NCI-H2107 (cell line): ENCODE results near the gene KRT27.
"Not testable (repeated sequence)": the region's sequence is repeated elsewhere in the genome, so short reads cannot be mapped to it uniquely, and the experiment has no call there.

Source experiments
- DNase-seq: peaks from one replicate; lab custom pipeline; 2025; lab: John Stamatoyannopoulos, UW

The KRT27 gene

DNA sequence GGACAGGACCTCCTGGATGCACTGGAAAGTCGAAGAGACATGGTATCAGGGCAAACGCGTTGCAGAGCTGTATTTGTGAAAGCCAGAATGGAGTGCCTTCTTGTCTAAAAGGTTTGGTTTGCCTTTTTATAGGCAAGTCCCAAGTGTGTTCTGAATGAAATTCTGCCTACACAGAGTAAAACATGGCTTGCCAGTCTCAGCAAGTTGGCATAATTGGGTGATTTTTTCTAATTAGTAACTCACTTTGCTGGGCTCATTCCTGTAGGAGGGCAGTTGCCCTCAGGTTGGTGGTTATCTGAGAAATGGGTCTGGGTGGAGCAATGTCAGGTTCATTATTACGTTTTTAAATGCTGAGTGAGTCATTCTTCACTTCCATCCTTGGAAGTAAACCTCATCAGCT is 27.1 kb downstream of the KRT27 start, which contains the start of gene KRT25:
Gene KRT25 (minus strand): TSS at position 101 of the 400 bp plus-strand sequence. CDS start 60 bp downstream, at position 41.
- DNase-seq = no peak

DNA sequence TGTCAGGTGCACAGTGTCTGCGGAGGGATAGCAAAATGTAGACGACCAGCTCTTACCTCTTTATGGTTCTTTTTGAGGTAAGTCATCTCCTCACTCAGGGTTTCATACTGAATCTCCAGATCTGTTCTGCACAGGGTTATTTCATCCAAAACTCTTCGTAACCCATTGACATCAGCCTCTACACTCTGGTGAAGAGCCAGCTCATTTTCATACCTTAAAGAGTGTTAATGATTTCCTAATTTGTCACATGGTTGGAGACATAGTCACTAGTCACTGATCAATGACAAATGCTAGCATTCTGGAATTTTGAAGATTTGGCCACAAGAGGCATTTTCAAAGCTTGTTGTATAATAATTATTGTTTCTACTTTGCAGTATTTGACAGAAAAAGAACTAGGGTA is 28.5 kb downstream of the KRT27 start:
- DNase-seq = no peak

DNA sequence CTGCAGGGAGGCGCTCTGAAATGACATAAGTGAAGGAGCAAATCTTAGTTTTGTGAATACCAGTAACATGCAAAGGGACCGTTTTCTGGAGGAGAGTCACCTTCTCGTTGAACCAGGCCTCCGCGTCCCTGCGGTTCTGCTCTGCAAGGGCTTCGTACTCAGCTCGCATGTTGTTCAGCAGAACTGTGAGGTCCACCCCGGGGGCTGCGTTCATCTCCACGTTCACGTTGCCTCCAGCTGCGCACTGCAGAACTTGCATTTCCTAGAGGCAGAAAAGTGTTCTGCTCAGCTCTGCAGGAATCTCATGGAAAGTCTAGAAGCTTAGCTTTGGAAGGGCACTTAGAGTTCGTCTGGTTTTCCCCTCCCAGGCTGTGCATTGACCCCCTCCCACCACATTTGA is 31.3 kb downstream of the KRT27 start:
- no peak for DNase-seq

DNA sequence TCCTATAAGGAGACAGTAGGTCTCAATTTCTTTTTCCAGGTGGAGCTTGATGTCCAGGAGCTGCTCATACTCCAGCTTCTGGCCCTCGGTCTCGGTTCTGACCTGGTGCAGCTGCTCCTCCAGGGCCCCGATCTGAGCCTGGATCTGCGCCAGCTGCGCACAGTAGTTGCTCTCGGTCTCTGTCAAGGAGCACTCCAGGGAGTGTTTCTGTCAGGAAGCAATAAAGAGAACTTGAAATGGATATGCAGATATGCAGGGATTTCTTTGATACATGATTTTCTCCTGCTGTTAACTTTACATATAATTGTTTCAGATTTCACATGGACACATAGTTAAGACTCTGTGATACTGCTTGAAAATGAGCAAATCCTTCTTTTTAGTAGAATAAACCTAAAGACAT is 32.0 kb downstream of the KRT27 start:
- DNase-seq = no peak

DNA sequence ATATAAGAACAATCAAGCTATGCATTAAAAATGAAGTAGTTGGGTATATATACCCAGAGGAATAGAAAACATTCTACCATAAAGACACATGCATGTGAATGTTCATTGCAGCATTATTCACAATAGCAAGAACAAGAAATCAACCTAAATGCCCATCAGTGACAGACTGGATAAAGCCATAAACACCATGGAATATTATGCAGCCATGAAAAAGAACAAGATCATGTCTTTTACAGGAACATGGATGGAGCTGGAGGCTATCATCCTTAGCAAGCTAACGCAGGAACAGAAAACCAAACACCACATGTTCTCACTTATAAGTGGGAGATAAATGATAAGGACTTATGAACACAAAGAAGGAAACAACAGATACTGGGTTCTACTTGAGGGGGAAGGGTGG is 33.7 kb downstream of the KRT27 start:
- not testable (repeated sequence) for DNase-seq

DNA sequence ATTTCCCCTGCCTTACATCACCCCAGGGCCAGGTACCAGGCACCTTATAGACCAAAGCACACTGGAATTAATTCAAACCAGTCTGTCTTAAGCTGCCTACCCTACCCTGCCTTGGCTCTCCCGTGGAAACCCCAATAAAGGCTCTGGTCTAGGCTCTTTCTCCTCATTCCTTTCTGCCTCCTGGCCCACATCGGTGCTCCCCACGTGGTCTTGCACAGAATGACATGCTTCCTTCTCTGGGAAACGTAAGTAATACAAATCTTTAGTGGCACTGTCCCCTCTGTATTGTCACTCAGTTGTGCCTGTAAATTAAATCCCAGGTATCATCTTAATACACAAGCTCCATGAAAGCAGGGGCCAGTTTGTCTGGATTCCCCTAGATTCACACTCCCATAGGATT is 43.8 kb downstream of the KRT27 start:
- no peak for DNase-seq

DNA sequence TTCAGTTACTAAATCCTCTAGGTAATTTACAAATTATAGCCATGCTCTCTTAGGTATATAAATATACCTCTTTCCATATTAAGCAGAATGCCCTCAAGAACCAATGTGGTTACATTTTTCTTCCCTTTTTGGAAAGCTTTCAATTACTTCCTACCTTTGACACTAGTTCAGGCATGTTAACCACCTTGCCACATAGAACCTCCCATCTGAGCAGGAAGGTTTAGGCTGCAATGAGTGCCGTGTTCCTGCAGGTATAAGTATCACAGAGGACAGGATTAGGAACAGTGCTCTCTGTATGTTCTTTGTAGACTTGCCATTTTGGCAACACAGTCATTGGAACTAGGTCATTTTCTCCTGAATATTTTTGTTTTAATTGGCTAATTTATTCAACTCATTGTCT is 47.3 kb downstream of the KRT27 start:
- no peak for DNase-seq

DNA sequence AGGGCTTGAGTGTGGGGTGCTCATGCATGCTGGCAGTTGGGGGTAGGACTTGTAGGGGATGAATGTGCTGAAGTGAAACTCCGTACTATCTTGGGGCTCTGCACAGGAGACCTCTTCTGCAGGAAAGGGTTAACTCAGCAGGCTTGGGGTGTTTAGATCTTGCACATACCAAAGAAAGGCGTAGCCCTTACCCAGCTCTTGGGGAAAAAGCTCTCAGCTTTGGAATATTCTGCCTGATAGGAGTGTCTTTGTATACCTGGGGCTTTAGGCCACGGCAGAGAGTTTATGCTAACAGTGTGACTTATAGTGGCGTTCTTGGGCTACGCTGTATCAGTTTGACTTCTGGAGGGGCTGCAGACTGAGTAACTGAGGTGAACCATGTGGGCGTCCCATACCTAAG is 48.3 kb downstream of the KRT27 start:
- DNase-seq = no peak

DNA sequence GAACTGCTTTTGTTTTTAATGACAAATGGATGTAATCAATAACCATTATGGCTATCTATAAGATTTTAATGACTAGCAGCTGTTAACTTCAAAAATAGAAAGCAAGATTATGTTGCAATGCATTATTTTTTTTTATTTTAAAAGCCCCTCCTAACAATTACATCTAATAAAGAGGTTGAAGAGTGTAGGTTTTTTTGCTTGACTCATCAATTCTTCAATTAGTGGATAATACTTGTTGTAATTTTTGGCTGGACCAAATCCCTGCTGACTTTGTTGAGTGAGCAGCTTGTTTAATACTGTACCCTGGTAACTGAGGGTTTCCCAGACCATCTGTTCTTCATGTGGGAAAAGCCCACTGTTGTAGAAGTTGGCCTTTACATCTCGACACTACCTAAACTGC is 51.4 kb downstream of the KRT27 start:
- no peak for DNase-seq

DNA sequence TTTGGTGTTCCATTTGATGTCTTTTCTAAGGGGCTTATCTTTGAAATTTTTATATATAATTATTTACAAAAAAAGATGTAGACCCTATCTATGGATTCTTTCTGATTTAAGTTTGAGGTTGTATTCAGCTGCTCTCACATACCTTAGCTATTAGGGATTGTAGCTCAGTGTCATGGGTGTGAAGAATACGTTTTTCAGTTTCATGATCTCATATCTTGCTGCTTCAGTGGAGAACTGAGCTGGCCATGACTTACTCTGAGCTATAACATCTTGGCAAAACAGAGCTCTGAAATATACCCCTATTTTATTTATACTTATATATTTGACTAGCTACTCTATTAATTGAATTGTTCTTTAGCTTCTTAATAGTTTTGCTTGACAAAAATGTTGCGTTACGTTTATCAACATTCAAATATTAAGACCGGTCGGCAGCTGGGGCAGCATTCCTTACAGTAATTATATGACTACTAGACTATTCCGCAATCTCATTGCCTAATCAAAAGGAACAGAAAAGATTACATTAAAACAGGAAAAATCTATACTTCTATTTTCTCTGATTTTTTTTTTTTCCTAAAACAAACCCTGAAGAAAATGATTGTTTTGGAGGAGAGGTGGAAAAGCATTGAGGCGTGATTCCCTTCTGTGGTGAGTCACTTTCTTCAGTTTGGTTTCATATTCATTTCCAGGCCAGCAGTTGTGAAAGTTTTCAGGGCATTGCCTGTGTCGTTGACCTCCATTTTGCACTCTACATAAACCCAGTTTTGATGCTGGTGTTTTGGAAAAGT is 54.7 kb downstream of the KRT27 start:
- DNase-seq = no peak

DNA sequence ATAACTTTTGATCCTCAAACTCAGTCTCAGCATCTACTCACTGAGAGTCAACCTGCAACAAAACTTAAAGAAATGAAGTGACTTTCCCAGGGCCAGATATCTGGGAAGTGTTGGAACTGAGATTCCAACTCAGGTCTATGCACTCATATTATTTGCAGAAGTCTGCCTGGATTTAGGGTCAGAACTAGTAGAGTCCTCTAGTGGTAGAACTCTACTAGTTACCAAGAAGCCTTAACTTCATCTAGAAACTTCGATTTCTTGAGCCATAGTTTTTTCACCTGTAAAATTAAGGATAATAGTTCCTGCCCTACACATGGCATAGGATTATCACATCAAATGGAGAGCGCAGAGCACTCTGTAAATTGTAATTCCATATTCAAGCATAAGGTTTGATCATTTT is 55.4 kb downstream of the KRT27 start:
- no peak for DNase-seq
